ENCODE measurements around the gene CAB39. TPM values are rescaled to one million over a fixed set of nuclear protein-coding genes. Genes with fewer than 3 reads are reported as not detected.

The CAB39 gene
- total and polyA plus RNA-seq, 2 donors (not counting 1 experiment from before 2014, with no cell fraction given) = 21.7 to 75.7 TPM

GRCh38 chr2:230779607-230780006 lies 67.0 kb downstream of the CAB39 start:
- H3K9me3 Mint-ChIP-seq (ENCODE audit: insufficient read depth) = no peaks in the 10 kb centered on the region
- H3K27ac Mint-ChIP-seq = peak overlapping the region; percentile 27
- H3K27me3 ChIP-seq (replicated peaks in 1 of 4; ENCODE audit: control extremely low read depth in 1 of 4, control insufficient read depth in 3 of 4, insufficient read depth in 4 of 4, low read length in 3 of 4) = no peaks in the 10 kb centered on the region
- no peak overlapping the region for H3K4me3 Mint-ChIP-seq
- intact Hi-C loops (cut with micrococcal nuclease) = no loop called here
- H3K4me2 ChIP-seq (replicated peaks; ENCODE audit: low read depth, low read length, poor library complexity, severe bottlenecking) = no peak overlapping the region
- no peak for ATAC-seq (ENCODE audit: low read depth)
- no peak overlapping the region for H3K9ac ChIP-seq (ENCODE audit: low read length)
- no peak overlapping the region for H3K4me3 ChIP-seq (ENCODE audit: control extremely low read depth in 1 of 5, extremely low read depth in 1 of 5, insufficient read depth in 1 of 5, low read depth in 2 of 5, low read length in 4 of 5)
- no CpG with 5 or more reads among the region's 1 CpG for WGBS (ENCODE audit: insufficient coverage)
- POLR2A ChIA-PET = interaction anchor here (0.5 kb wide), 1 partner anchor 396 kb away, joined by 5 read pairs; no protein-coding TSS in a partner anchor
- peaks cover 38% of the 10 kb centered on the region for H3K4me1 Mint-ChIP-seq
- H3K4me1 ChIP-seq (ENCODE audit: control insufficient read depth in 2 of 2, insufficient read depth in 2 of 2, low read length in 2 of 2) = peaks cover 0 to 4% of the 10 kb centered on the region in 2 donors
- H3K27ac ChIP-seq (ENCODE audit: low read length in 2 of 2) = no peak overlapping the region
- peaks cover 37% of the 10 kb centered on the region for H4K20me1 ChIP-seq (ENCODE audit: control insufficient read depth, insufficient read depth, low read length, poor library complexity, severe bottlenecking)
- H2AFZ ChIP-seq (ENCODE audit: insufficient read depth, low read depth, low read length, poor library complexity, severe bottlenecking) = no peak overlapping the region
- H3K36me3 ChIP-seq (replicated peaks in 1 of 2; ENCODE audit: control extremely low read depth in 1 of 2, control insufficient read depth in 1 of 2, extremely low read depth in 1 of 2, insufficient read depth in 2 of 2, low read length in 1 of 2) = peaks cover 5 to 14% of the 10 kb centered on the region in 2 experiments
- no peaks in the 10 kb centered on the region for H3K27me3 Mint-ChIP-seq
- H3K79me2 ChIP-seq (ENCODE audit: control insufficient read depth, insufficient read depth, low read length) = peaks cover 90% of the 10 kb centered on the region
- TF ChIP-seq CTCF (IDR thresholded peaks at IDR 0.05) (no peak), EZH2 (IDR thresholded peaks at IDR 0.05; ENCODE audit: borderline replicate concordance, insufficient read depth, low read depth, low read length, poor library complexity, severe bottlenecking) (no peak)
- no peak for DNase-seq
- CTCF ChIA-PET = no interaction called here
- H3K9me3 ChIP-seq (ENCODE audit: control extremely low read depth in 1 of 3, control insufficient read depth in 2 of 3, insufficient read depth in 1 of 3, low read length in 2 of 3) = no peaks in the 10 kb centered on the region

GRCh38 chr2:230781130-230781797 lies 68.6 kb downstream of the CAB39 start:
- intact Hi-C loops (cut with micrococcal nuclease) = no loop called here
- H3K79me2 ChIP-seq (ENCODE audit: control insufficient read depth, insufficient read depth, low read length) = peaks cover 85% of the 10 kb centered on the region
- H2AFZ ChIP-seq (ENCODE audit: insufficient read depth, low read depth, low read length, poor library complexity, severe bottlenecking) = no peak overlapping the region
- ATAC-seq (ENCODE audit: low read depth) (no peak), DNase-seq (no peak)
- peaks cover 30% of the 10 kb centered on the region for H4K20me1 ChIP-seq (ENCODE audit: control insufficient read depth, insufficient read depth, low read length, poor library complexity, severe bottlenecking)
- H3K9ac ChIP-seq (ENCODE audit: low read length) = no peak overlapping the region
- peaks cover 0 to 7% (median 0%) of the 10 kb centered on the region in 3 donors for H3K9me3 ChIP-seq (ENCODE audit: control extremely low read depth in 1 of 3, control insufficient read depth in 2 of 3, insufficient read depth in 1 of 3, low read length in 2 of 3)
- peak overlapping the region; percentile 4 for H3K27ac Mint-ChIP-seq
- H3K36me3 ChIP-seq (replicated peaks in 1 of 2; ENCODE audit: control extremely low read depth in 1 of 2, control insufficient read depth in 1 of 2, extremely low read depth in 1 of 2, insufficient read depth in 2 of 2, low read length in 1 of 2) = peaks cover 5 to 14% of the 10 kb centered on the region in 2 experiments
- TF ChIP-seq EZH2 (IDR thresholded peaks at IDR 0.05; ENCODE audit: borderline replicate concordance, insufficient read depth, low read depth, low read length, poor library complexity, severe bottlenecking) (no peak), CTCF (IDR thresholded peaks at IDR 0.05) (no peak)
- H3K9me3 Mint-ChIP-seq (ENCODE audit: insufficient read depth) = no peaks in the 10 kb centered on the region
- H3K4me3 ChIP-seq (ENCODE audit: control extremely low read depth in 1 of 5, extremely low read depth in 1 of 5, insufficient read depth in 1 of 5, low read depth in 2 of 5, low read length in 4 of 5) = no peak overlapping the region
- peaks cover 0 to 12% of the 10 kb centered on the region in 2 donors for H3K4me1 ChIP-seq (ENCODE audit: control insufficient read depth in 2 of 2, insufficient read depth in 2 of 2, low read length in 2 of 2)
- peaks cover 49% of the 10 kb centered on the region for H3K4me1 Mint-ChIP-seq
- H3K4me3 Mint-ChIP-seq = no peak overlapping the region
- ChIA-PET CTCF (interaction anchor here (1.1 to 3.4 kb wide), 2 partner anchors 12 to 17 kb away, joined by 3 to 14 read pairs; no protein-coding TSS in a partner anchor), POLR2A (interaction anchor here (0.7 kb wide), 1 partner anchor 9 kb away, joined by 3 read pairs; no protein-coding TSS in a partner anchor)
- WGBS (ENCODE audit: insufficient coverage) = 96% methylated on average over 5 of the region's 5 CpGs
- H3K27me3 ChIP-seq (replicated peaks in 1 of 4; ENCODE audit: control extremely low read depth in 1 of 4, control insufficient read depth in 3 of 4, insufficient read depth in 4 of 4, low read length in 3 of 4) = no peaks in the 10 kb centered on the region
- no peak overlapping the region for H3K4me2 ChIP-seq (replicated peaks; ENCODE audit: low read depth, low read length, poor library complexity, severe bottlenecking)
- H3K27me3 Mint-ChIP-seq = no peaks in the 10 kb centered on the region
- no peak overlapping the region for H3K27ac ChIP-seq (ENCODE audit: low read length in 2 of 2)

All from B cell (primary cell).